Activated CD8-positive, alpha-beta T cell treated with anti-CD3 and anti-CD28 coated beads for 36 hours (primary cell): ENCODE measurements around the gene SLC39A7. TPM values are rescaled to one million over a fixed set of nuclear protein-coding genes. Genes with fewer than 3 reads are reported as not detected.

Experiments used
- ATAC-seq: fragments of 200-7000 bp; cut with Tn5 transposase; one replicate; pipeline ENCODE4 v1.10.0; 2021; ENCODE audit warnings: mild to moderate bottlenecking, moderate library complexity
- CTCF ChIA-PET: fragments of 350-600 bp; sonication (Branson Sonifier 250); formaldehyde crosslinking; loops from one replicate; lab custom pipeline; 2021; ENCODE audit warnings: antibody characterized with exemption; lab: Charles Lee
- POLR2A ChIA-PET: fragments of 350-600 bp; sonication (Branson Sonifier 250); formaldehyde crosslinking; loops from one replicate; lab custom pipeline; 2021; ENCODE audit warnings: antibody characterized with exemption; lab: Charles Lee
- DNase-seq: peaks from one replicate; pipeline ENCODE4 v3.0.0-alpha.2; 2020
- H3K27ac Mint-ChIP-seq: one replicate; pipeline ENCODE4 v1.8.0; 2021; ENCODE audit warnings: mild to moderate bottlenecking, mixed read lengths
- H3K27me3 Mint-ChIP-seq: one replicate; pipeline ENCODE4 v1.8.0; 2021; ENCODE audit warnings: mixed read lengths
- H3K36me3 Mint-ChIP-seq: one replicate; pipeline ENCODE4 v1.8.0; 2021; ENCODE audit warnings: low read depth, mixed read lengths
- H3K4me1 Mint-ChIP-seq: one replicate; pipeline ENCODE4 v1.8.0; 2021; ENCODE audit warnings: low read depth, mixed read lengths
- H3K4me3 Mint-ChIP-seq: one replicate; pipeline ENCODE4 v1.8.0; 2021; ENCODE audit warnings: mild to moderate bottlenecking, moderate library complexity, mixed read lengths
- H3K9me3 Mint-ChIP-seq: one replicate; pipeline ENCODE4 v1.8.0; 2021; ENCODE audit warnings: mixed read lengths
- intact Hi-C: fragments of 100-400 bp; cut with micrococcal nuclease; formaldehyde crosslinking; loops from one replicate; pipeline ENCODE4 v1.10.0; 2022
- total RNA-seq, 2 experiments: library from RNA; stranded (reverse); gene quantifications; one replicate each; pipeline ENCODE4 v1.2.3, GENCODE V29; 2021
- TF ChIP-seq, protein P1 (sequence below): fragments of 200-600 bp; IDR thresholded peaks from one replicate; pipeline ENCODE4 v1.8.0; 2022; ENCODE audit warnings: antibody characterized with exemption, mild to moderate bottlenecking

Gene SLC39A7
- total RNA-seq, 2 experiments from 2014 or later = 43.1 to 43.3 TPM

DNA sequence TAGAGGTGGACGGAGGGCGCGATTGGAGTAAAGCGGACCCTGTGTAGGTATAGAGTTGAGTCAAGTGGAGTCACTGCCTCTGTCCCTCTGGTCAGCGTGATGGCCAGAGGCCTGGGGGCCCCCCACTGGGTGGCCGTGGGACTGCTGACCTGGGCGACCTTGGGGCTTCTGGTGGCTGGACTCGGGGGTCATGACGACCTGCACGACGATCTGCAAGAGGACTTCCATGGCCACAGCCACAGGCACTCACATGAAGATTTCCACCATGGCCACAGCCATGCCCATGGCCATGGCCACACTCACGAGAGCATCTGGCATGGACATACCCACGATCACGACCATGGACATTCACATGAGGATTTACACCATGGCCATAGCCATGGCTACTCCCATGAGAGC, 479 bp downstream of the SLC39A7 start:
- ATAC-seq = no peak
- Mint-ChIP-seq H3K36me3 (peaks cover 52% of the 10 kb centered on the region), H3K27me3 (no peaks in the 10 kb centered on the region), H3K9me3 (no peaks in the 10 kb centered on the region), H3K4me3 (peak overlapping the region; percentile 98), H3K27ac (peak overlapping the region; percentile 99), H3K4me1 (peaks cover 68% of the 10 kb centered on the region)
- ChIA-PET POLR2A (no interaction called here), CTCF (no interaction called here)
- no peak for DNase-seq
- intact Hi-C loops = no loop called here
- TF ChIP-seq, protein P1, sequence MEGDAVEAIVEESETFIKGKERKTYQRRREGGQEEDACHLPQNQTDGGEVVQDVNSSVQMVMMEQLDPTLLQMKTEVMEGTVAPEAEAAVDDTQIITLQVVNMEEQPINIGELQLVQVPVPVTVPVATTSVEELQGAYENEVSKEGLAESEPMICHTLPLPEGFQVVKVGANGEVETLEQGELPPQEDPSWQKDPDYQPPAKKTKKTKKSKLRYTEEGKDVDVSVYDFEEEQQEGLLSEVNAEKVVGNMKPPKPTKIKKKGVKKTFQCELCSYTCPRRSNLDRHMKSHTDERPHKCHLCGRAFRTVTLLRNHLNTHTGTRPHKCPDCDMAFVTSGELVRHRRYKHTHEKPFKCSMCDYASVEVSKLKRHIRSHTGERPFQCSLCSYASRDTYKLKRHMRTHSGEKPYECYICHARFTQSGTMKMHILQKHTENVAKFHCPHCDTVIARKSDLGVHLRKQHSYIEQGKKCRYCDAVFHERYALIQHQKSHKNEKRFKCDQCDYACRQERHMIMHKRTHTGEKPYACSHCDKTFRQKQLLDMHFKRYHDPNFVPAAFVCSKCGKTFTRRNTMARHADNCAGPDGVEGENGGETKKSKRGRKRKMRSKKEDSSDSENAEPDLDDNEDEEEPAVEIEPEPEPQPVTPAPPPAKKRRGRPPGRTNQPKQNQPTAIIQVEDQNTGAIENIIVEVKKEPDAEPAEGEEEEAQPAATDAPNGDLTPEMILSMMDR = no peak

DNA sequence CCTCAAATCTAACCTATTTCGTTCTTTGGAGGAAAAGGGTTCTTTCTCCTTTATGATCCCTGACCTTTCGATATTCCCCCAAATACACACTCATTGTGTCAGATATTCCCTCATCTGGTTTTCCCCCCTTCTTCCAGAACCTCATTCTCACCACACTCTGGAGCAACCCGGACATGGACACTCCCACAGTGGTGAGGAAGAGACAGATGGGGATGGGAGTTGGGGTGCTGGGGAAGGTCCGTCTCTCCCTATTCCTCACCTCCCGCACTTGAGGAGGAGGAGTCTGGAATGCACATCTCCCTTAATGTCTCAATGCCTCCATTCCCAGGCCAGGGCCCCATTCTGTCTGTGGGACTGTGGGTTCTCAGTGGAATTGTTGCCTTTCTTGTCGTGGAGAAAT, 1.3 kb downstream of the SLC39A7 start:
- Mint-ChIP-seq H3K27ac (peak overlapping the region; percentile 99), H3K27me3 (no peaks in the 10 kb centered on the region), H3K4me1 (peaks cover 72% of the 10 kb centered on the region), H3K36me3 (peaks cover 47% of the 10 kb centered on the region), H3K9me3 (no peaks in the 10 kb centered on the region), H3K4me3 (peak overlapping the region; percentile 98)
- intact Hi-C loops = no loop called here
- TF ChIP-seq, protein P1 = no peak
- ChIA-PET POLR2A (no interaction called here), CTCF (no interaction called here)
- ATAC-seq = no peak
- no peak for DNase-seq

DNA sequence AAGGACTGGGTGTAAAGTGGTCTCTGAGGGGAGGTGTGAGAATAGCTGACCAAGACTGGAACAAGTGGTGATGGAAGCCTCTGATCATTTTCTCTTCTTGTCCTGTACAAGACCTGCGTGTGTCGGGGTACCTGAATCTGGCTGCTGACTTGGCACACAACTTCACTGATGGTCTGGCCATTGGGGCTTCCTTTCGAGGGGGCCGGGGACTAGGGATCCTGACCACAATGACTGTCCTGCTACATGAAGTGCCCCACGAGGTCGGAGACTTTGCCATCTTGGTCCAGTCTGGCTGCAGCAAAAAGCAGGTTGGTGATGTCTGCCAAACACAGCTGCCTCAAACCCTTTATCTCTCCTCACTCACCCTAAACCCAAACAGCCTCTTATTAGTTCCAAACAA, 2.1 kb downstream of the SLC39A7 start:
- intact Hi-C loops = no loop called here
- Mint-ChIP-seq H3K27ac (peak overlapping the region; percentile 99), H3K27me3 (no peaks in the 10 kb centered on the region), H3K4me3 (peak overlapping the region; percentile 98), H3K9me3 (no peaks in the 10 kb centered on the region), H3K4me1 (peaks cover 65% of the 10 kb centered on the region), H3K36me3 (peaks cover 40% of the 10 kb centered on the region)
- ChIA-PET CTCF (interaction anchor here (1.2 kb wide), 1 partner anchor 46 kb away, joined by 4 read pairs; no protein-coding TSS in a partner anchor), POLR2A (interaction anchor here (0.7 to 1.5 kb wide), 4 partner anchors 13 to 74 kb away, joined by 3 to 5 read pairs (median 3); partner anchors contain the start of gene B3GALT4)
- TF ChIP-seq, protein P1 = no peak
- DNase-seq (no peak), ATAC-seq (no peak)

DNA sequence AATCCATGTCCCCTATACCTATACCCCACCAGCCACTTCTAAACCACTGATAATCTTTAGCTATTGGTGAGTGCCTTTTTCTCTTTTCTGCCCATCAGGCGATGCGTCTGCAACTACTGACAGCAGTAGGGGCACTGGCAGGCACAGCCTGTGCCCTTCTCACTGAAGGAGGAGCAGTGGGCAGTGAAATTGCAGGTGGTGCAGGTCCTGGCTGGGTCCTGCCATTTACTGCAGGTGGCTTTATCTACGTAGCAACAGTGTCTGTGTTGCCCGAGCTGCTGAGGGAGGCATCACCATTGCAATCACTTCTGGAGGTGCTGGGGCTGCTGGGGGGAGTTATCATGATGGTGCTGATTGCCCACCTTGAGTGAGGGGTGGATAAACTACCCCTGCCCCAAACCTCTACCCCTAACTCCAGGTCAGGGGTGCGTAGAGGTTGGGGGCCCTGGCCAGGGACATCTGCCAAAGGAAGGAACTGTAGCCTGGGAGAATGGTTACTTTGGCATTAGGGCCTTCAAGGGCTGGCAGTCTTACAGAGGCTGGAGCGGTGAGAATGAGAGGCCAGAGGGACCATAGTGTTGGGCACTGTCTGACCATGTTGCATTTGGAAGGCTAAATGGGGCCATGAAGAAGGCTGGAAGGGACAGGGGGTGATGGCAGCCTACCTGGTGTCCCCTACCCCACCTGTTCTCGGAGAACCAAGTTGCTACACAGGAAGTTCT, 2.9 kb downstream of the SLC39A7 start:
- TF ChIP-seq, protein P1 = no peak
- Mint-ChIP-seq H3K9me3 (no peaks in the 10 kb centered on the region), H3K4me3 (peak overlapping the region; percentile 98), H3K27me3 (no peaks in the 10 kb centered on the region), H3K36me3 (peaks cover 40% of the 10 kb centered on the region), H3K4me1 (peaks cover 57% of the 10 kb centered on the region), H3K27ac (peak overlapping the region; percentile 99)
- CTCF ChIA-PET = interaction anchor here (1.2 kb wide), 1 partner anchor 45 kb away, joined by 4 read pairs; no protein-coding TSS in a partner anchor
- intact Hi-C loops = no loop called here
- DNase-seq (no peak), ATAC-seq (no peak)
- POLR2A ChIA-PET = interaction anchor here (1.0 to 1.5 kb wide), 3 partner anchors 14 to 73 kb away, joined by 3 to 5 read pairs (median 3); partner anchors contain the start of gene B3GALT4

DNA sequence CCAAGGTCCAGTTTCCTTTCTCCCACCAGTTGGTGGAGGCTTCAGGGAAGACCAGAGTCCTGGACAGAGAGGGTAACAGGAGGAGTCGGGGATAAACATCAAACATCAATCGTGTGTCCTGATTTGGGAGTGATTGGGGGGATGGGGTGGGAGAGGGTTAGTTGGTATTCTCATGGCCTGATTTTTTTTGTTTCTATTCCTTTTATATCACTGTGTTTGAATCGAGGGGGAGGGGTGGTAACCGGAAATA, 3.4 kb downstream of the SLC39A7 start:
- TF ChIP-seq, protein P1 = no peak
- no peak for ATAC-seq
- Mint-ChIP-seq H3K27ac (peak overlapping the region; percentile 99), H3K36me3 (peaks cover 43% of the 10 kb centered on the region), H3K9me3 (no peaks in the 10 kb centered on the region), H3K4me3 (peak overlapping the region; percentile 98), H3K4me1 (peaks cover 58% of the 10 kb centered on the region), H3K27me3 (no peaks in the 10 kb centered on the region)
- no peak for DNase-seq
- ChIA-PET CTCF (interaction anchor here (1.6 to 2.0 kb wide), 2 partner anchors 44 to 68 kb away, joined by 4 to 13 read pairs; partner anchors contain the start of genes RPS18 and VPS52), POLR2A (interaction anchor here (0.8 to 2.4 kb wide), 5 partner anchors 9 to 232 kb away, joined by 3 to 18 read pairs (median 5); partner anchors contain the start of genes RGL2, RPS18, VPS52 and WDR46)
- intact Hi-C loops = no loop called here
